GM19239 (cell line): ENCODE measurements around the gene C1QL1.
"Not testable (repeated sequence)": the region's sequence is repeated elsewhere in the genome, so short reads cannot be mapped to it uniquely, and the experiment has no call there.

Source experiments
- DNase-seq: peaks from one replicate; pipeline ENCODE4 v3.0.0; 2011; ENCODE audit warnings: low spot score; ENCODE audit not compliant: insufficient read length
- FAIRE-seq: peaks from 2 replicates; lab custom pipeline; 2011; peaks lifted over from hg19 to GRCh38; lab: Jason Lieb, UNC

C1QL1 gene

GRCh38 chr17:44966348-44967025, 1.6 kb downstream of the C1QL1 start:
- DNase-seq, result no peak
- FAIRE-seq, result no peak

GRCh38 chr17:44965481-44966234, 2.4 kb downstream of the C1QL1 start:
- FAIRE-seq (no peak), DNase-seq (no peak)

DNA sequence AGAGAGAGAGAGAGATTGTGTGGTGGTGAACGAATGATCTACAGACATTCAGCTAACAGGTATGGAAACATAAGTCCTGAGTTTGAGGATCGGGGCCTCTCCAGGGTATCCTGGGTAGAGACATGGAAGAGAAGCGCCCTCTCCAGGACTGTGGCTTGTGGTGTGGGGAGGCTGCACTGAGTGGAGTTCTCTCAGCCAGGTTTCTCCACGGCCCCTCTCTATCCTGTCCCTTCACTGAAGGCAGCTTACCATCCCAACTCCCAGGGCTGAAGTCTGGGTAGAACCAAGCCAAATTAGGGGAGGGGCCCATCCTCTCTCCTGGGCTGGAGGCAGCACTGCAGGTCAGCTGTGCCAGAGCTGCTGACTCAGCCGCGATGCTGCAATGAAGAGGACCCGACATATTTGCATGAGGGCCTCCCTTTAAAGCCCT, 6.2 kb downstream of the C1QL1 start:
- FAIRE-seq (no peak), DNase-seq (no peak)

- DNase-seq, result no peak
- FAIRE-seq, result no peak
Observed at GRCh38 chr17:44960691-44961090, 7.4 kb downstream of the C1QL1 start.

DNA sequence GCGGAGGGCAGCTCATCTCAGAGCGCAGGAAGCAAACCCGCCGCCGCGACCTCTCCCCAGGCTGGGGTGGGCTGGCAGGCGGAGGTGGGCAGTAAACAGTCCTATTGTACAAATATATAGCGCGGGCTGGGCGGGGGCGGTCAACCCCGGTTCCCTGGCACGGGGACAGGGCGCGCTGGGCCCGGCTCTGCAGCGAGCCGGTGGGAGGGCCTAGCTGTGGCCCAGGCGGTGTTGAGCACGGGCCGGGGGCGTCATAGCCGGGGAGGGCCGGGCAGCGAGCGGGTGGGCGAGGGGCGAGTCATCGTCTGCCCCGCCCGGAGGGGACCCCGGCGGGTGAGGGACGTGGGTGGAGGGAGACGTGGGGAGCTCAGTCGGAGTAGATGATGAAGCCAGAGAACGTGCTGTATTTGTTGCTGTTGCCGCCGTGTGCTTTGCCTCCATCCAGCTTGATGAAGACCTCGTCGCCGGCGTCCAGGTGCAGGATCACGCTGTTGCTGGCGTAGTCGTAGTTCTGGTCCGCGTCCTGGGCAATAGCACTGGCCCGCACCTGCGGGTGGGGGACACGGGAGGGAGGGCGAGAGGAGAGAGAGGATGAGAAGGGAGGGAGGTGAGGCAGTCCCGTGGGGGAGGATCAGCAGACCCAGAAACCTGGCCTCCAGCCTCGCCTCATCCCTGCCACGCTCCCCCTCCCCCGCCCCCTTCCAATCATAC, 8.1 kb downstream of the C1QL1 start:
- FAIRE-seq, result no peak
- DNase-seq, result no peak

DNA sequence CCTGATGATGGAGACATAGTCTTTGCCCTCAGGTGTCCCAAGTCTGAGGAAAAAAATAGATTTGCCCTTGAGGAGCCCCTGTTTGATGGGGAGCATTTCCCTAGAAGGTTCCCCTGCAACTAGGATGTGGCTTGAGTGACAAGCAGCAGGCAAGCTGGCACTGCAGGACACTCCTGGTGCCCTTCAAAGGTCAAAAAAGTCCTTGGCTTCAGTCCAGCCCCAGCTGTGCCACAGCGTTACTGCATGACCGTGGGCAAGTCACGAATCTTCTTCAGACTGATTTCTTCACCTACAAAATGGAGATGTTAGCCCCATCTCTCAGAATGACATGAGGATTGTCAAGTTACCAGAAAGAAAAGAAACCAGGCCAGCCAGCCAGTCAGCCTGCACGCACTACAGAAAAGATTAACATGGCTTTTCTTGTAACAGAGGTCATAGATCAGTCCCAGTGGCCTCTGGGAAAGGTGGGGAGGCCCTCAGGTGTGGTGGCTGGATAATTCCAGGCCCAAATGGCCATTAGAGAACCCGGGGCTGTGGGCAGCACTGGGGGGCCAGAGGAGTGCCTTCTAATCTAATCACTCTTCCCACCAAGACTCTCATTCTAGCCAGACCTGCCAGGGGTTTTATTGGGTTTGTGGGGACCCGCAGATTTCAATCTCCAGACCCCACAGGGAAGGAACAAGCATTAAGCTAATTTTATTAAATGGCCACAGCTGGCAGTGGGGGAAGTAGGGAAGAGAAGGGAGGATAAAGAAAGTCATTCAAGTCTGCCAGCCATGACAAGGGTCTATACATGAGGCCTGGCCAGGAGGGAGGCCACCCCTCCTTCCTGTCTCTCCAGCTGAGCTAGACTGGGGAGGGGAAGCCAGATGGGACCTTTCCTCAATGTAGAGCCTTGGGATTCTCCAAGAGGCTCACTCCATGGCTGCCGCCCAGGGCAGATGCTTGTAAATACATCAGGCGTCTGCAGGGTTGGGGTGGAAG, 10.8 kb downstream of the C1QL1 start:
- DNase-seq, result no peak
- FAIRE-seq, result no peak

DNA sequence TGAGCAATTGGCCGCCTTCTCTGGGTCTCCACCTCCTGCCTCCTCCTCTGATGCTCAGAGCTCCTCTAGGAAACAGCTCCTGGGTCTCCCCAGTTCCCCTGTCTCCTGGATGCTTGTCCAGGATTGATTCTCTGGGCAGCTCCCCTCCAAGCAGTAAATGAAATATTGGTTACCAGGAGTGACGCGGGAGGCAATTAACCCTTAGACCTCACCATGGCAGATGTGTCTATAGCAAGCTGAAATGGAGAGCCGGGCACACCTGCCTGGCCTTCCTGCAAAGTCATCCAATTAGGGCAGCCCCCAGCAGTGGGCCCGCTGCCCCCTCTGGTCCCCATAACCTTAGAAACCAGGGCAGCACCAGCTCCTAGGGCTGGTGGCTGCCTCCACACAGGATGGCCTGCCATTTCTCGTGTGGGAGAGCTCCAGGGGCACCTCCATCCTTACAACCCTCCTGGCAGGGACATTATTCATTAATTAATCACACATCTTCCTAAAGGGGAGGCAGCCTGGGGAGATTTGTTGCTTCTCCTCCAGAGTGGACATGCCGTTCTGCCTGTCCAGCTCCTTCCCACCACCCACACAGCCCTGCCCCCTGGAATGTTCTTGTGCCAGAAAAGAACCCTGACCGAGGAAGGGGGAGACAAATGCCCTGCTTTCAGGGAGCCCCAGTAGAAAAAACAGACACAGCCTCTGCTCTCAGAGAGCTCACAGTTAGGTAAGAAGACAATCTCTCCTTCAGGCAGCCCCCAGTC, 12.3 kb downstream of the C1QL1 start:
- FAIRE-seq (no peak), DNase-seq (no peak)

GRCh38 chr17:44952946-44953475, 15.1 kb downstream of the C1QL1 start:
- FAIRE-seq (no peak), DNase-seq (no peak)

GRCh38 chr17:44948315-44948795, 19.7 kb downstream of the C1QL1 start:
- FAIRE-seq (no peak), DNase-seq (no peak)

DNA sequence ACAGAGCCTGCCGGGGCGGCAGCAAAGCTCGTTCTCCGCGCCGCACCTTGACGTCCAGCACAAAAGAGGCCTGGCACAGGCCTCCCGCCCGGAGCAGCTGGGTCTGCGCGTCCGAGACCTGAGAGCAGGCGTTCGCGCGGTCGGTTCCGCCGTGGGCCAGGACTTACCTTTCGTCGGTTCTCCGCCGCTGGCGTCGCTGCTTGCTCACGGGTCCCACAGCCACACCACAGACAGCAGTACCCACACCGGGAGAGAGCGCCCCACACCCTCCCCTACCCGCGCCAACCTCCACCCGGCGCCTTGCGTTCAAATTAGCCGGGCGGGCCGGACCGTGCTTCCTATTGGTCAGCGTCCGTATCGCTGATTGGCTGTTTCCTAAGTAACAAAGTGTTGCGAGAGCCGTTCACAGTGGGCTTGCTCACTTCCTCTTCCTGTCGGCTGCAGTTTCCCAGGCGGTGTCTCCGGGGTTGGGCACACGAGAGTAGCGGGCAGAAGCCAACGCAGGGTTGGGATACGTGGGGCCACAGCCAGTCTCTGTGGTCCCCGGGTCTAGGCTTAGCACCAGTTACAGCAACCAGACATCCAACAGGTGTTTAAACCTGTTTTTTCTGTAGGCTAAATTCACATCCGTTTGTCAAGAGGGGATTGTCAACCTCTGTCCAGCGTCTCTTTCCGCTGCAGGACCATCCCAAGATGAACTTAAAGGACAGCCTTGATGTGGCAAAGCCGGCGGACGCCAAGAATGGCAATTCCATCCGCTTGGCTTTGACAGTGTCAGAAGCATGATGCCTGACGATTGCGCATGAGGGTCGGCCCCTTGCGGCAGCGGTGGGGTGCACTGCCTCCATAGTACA, 20.4 kb downstream of the C1QL1 start, which contains the start of gene KIF18B:
TSS of gene KIF18B (minus strand) at position 313 of the 854 bp plus-strand sequence. CDS start 11,429 bp downstream, outside the sequence.
- DNase-seq (peak; percentile 94), FAIRE-seq (peak; percentile 92)

DNA sequence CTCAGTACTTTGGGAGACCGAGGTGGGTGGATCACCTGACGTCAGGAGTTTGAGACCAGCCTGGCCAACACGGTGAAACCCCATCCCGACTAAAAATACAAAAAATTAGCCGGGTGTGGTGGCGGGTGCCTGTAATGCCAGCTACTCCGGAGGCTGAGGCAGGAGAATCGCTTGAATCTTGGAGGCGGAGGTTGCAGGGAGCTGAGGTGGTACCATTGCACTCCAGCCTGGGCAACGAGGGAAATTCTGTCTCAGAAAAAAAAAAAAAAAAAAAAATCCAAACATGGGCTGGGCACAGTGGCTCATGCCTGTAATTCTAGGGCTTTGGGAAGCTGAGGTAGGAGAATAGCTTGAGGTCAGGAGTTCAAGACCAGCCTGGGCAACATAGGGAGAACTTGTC, 22.5 kb downstream of the C1QL1 start:
- not testable (repeated sequence) for DNase-seq, FAIRE-seq

- DNase-seq (no peak), FAIRE-seq (no peak)
Observed at GRCh38 chr17:44942456-44942855, 25.6 kb downstream of the C1QL1 start.

DNA sequence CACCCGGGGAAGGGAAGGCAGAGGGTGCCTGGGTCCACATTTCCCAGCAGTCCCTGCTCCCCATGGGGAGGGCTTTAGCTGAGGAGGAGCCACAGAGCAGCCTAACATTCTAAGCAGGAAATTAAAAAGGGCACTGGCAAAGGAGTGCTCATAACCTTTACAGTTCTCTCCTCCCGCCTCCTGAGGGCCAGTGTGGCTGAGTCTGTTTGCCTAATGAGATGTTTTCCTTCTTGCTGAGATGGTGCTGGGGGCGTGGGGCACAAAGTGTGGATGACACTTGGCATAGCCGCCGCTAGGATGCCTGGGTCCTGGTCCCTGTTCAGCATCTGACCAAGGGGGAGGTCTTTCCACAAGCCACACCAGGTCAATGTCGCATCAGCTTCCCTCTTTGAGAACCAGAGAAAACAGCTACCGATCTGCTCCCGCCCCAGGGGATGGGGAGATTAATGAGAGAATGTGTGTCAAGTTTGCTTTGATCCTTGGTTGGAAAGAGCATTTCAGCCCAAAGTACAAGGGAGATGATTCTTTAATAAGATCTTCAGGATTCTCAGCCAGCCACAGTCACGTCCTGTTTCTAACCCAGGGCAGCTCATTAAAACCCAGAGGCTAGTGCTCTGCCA, 26.3 kb downstream of the C1QL1 start:
- DNase-seq (no peak), FAIRE-seq (no peak)

GRCh38 chr17:44940768-44941167, 27.3 kb downstream of the C1QL1 start:
- DNase-seq, result no peak
- FAIRE-seq, result no peak

DNA sequence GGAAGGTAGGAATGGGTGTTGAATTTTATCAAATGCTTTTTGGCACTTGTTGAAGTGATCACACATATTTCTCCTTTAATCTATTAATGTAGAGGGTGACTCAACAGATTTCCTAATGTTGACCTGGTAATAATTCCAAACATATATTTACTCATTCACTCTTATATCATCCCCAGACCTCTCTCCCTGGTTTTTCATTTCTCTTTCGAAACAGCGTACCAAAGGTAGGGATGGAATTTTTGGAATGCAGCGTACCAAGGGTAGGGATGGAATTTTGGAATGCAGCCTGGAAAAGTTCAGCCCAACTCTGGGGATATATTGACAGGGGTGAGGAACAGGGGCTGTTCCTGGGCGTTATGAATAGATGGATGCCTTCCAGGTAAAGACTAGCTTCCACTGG, 27.8 kb downstream of the C1QL1 start:
- no peak for FAIRE-seq
- DNase-seq, result no peak

DNA sequence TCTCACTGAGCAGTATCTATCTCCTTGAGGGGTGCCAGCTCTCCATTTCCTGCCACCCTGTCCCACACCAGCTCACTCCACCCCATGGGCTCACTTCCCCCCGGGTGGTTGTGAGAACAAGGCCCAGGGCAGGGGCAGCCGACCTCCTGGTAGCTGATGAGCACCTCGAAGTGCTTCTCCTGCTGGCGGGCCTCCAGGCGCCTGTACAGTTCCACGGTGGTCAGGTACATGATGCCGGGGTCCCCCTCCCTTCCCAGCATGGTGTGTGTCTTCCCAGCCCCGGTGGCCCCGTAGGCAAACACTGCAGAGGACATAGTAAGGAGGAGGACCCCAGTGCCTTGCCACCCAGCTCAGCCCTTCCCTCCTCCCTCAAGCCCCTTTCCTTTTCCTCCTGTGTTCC, 33.0 kb downstream of the C1QL1 start:
- no peak for DNase-seq
- no peak for FAIRE-seq

GRCh38 chr17:44934745-44935105, 33.4 kb downstream of the C1QL1 start:
- no peak for DNase-seq
- no peak for FAIRE-seq
